Measurements from ENCODE around the gene CD46.

CD46 gene

GRCh38 chr1:207811319-207811718 lies 59.5 kb downstream of the CD46 start:
- DNase-seq (ENCODE audit: low read depth, low spot score), result no peak
- no peak for TF ChIP-seq CTCF (IDR thresholded peaks at IDR 0.05; ENCODE audit: low read depth, low read length)
- in situ Hi-C loops (cut with HindIII; ENCODE audit: low sequenced_read_pairs), result no loop called here
- H3K4me3 ChIP-seq (ENCODE audit: low read depth, low read length), result no peak overlapping the region

DNA sequence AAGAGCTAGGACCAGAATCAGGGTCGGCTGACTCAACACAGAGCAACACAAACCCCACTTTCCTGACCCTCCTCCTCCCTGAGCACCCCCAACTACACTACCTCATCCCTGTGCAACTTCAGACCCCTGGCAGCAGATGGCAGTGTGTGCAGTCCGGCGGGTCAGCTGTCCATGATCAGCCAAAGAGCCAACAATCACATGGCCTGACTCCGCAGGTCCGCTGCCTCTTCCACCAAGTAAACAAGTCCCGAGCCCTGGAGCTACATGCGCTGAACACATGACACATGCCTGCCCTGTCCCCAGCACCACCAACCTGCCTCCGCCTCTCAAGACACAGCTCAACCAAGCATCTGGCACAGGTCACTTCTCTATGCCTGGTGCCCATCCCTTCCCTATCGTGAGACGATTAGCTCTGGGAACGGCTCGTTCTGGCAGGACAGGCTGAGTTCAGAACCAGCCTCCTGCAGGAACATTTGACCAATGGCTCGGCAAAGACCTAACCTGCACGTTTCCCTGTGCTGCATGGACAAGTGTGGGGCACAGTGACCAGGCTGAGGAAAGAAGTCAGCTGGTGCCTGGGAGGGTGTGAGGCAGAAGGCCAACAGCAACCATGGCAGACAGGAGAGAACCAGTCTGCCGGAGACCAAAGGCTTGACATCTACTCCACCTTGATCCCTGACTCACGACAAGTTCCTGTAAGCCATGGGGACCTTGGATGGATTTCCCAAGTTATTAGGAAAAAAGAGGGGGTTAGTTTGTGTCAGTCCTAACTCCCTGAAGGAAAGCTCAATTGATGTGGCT lies 60.3 kb downstream of the CD46 start:
- in situ Hi-C loops (cut with HindIII; ENCODE audit: low sequenced_read_pairs), result no loop called here
- DNase-seq (ENCODE audit: low read depth, low spot score), result no peak
- H3K4me3 ChIP-seq (ENCODE audit: low read depth, low read length), result no peak overlapping the region
- peak; percentile 51 for TF ChIP-seq CTCF (IDR thresholded peaks at IDR 0.05; ENCODE audit: low read depth, low read length)

GRCh38 chr1:207812778-207813511 lies 61.1 kb downstream of the CD46 start:
- in situ Hi-C loops (cut with HindIII; ENCODE audit: low sequenced_read_pairs), result no loop called here
- TF ChIP-seq CTCF (IDR thresholded peaks at IDR 0.05; ENCODE audit: low read depth, low read length), result no peak
- H3K4me3 ChIP-seq (ENCODE audit: low read depth, low read length), result no peak overlapping the region
- no peak for DNase-seq (ENCODE audit: low read depth, low spot score)

DNA sequence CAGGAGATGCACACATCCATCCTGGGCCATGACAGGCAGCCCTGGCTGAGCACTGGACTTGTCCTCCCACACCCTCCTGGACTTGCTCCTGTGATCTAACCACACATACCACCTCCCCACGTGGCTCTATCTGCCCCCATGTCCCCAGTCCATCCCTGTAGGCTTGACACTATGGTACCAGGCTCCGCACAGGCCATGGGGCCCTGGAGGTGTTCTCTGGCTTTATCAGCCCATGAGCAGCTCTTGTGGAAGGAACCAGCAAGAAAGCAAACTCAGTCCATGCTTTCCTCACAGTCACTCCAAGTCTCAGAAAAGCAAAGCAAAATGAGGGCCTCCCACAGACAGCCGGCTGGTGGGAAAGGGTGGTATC lies 61.6 kb downstream of the CD46 start:
- in situ Hi-C loops (cut with HindIII; ENCODE audit: low sequenced_read_pairs), result no loop called here
- H3K4me3 ChIP-seq (ENCODE audit: low read depth, low read length), result no peak overlapping the region
- DNase-seq (ENCODE audit: low read depth, low spot score), result no peak
- TF ChIP-seq CTCF (IDR thresholded peaks at IDR 0.05; ENCODE audit: low read depth, low read length), result no peak

- H3K4me3 ChIP-seq (ENCODE audit: low read depth, low read length), result no peak overlapping the region
- no peak for DNase-seq (ENCODE audit: low read depth, low spot score)
- in situ Hi-C loops (cut with HindIII; ENCODE audit: low sequenced_read_pairs), result no loop called here
- no peak for TF ChIP-seq CTCF (IDR thresholded peaks at IDR 0.05; ENCODE audit: low read depth, low read length)
Measured at GRCh38 chr1:207813946-207814345, 62.1 kb downstream of the CD46 start.

GRCh38 chr1:207814469-207814868 lies 62.6 kb downstream of the CD46 start:
- H3K4me3 ChIP-seq (ENCODE audit: low read depth, low read length), result no peak overlapping the region
- DNase-seq (ENCODE audit: low read depth, low spot score), result no peak
- no peak for TF ChIP-seq CTCF (IDR thresholded peaks at IDR 0.05; ENCODE audit: low read depth, low read length)
- in situ Hi-C loops (cut with HindIII; ENCODE audit: low sequenced_read_pairs), result no loop called here
